GM12878 (cell line): Measurements from ENCODE around the gene DDX4. TPM values are rescaled to one million over a fixed set of nuclear protein-coding genes. Genes with fewer than 3 reads are reported as not detected.

Source experiments
- ATAC-seq: fragments of 200-7000 bp; cut with Tn5 transposase; 3 replicates; pipeline ENCODE4 v1.9.1; 2020; ENCODE audit warnings: mild to moderate bottlenecking, moderate library complexity
- BruUV-seq: library from RNA; stranded (reverse); fragments of 400-500 nt; replicated peaks from 2 replicates; lab custom pipeline; 2021; lab: Mats Ljungman, UMichigan
- CTCF ChIA-PET: fragments of 300-600 bp; sonication (Branson Sonifier 250); formaldehyde crosslinking; extraction: SDS; loops from one replicate; lab custom pipeline; 2021; ENCODE audit warnings: inconsistent platforms; lab: Yijun Ruan, JAX
- POLR2A ChIA-PET: fragments of 350-600 bp; formaldehyde crosslinking; extraction: SDS; loops from one replicate; lab custom pipeline; 2021; ENCODE audit warnings: inconsistent platforms; lab: Charles Lee
- RAD21 ChIA-PET: fragments of 300-600 bp; sonication (Branson Sonifier 250); formaldehyde crosslinking; loops from one replicate; lab custom pipeline; 2023; ENCODE audit warnings: antibody characterized with exemption; ENCODE audit not compliant: unreplicated experiment; lab: Charles Lee
- SMC1A ChIA-PET: fragments of 300-600 bp; sonication (Branson Sonifier 250); formaldehyde crosslinking; loops from one replicate; lab custom pipeline; 2023; ENCODE audit not compliant: unreplicated experiment, uncharacterized antibody; lab: Charles Lee
- DNase-seq: peaks from one replicate; pipeline ENCODE4 v3.0.0-alpha.2; 2011; ENCODE audit warnings: low read depth, low spot score
- FAIRE-seq: peaks from 3 replicates; lab custom pipeline; 2011; peaks lifted over from hg19 to GRCh38; lab: Jason Lieb, UNC
- H2AFZ ChIP-seq: 2 replicates; pipeline ENCODE4 v1.6.0; 2011; ENCODE audit warnings: low read depth, low read length, control low read depth; ENCODE audit not compliant: control insufficient read depth
- H3K27ac ChIP-seq: 2 replicates; pipeline ENCODE4 v1.5.1; 2011; ENCODE audit warnings: control low read depth; ENCODE audit not compliant: control insufficient read depth, insufficient read depth
- H3K27me3 ChIP-seq, 2 experiments: replicated peaks in 1 of 2; 2 replicates each; pipeline versions ENCODE4 v1.6.0 to v1.6.1; 2011; ENCODE audit warnings: low read length in 1 of 2; ENCODE audit not compliant: control insufficient read depth in 2 of 2, insufficient read depth in 2 of 2
- H3K36me3 ChIP-seq, 2 experiments: 2 replicates each; pipeline ENCODE4 v1.5.1; 2011; ENCODE audit warnings: low read length in 1 of 2; ENCODE audit not compliant: control insufficient read depth in 2 of 2, insufficient read depth in 2 of 2
- H3K4me1 ChIP-seq: 2 replicates; pipeline ENCODE4 v1.6.1; 2011; ENCODE audit warnings: mild to moderate bottlenecking, low read length, moderate library complexity, mixed read lengths; ENCODE audit not compliant: control insufficient read depth, insufficient read depth
- H3K4me2 ChIP-seq: 2 replicates; pipeline ENCODE4 v1.6.0; 2011; ENCODE audit warnings: control low read depth; ENCODE audit not compliant: control insufficient read depth, insufficient read depth
- H3K4me3 ChIP-seq: fragments of 200-600 bp; sonication (generic); 2 replicates; pipeline ENCODE4 v1.5.1; 2016
- H3K79me2 ChIP-seq: 2 replicates; pipeline ENCODE4 v1.6.0; 2011; ENCODE audit warnings: low read length; ENCODE audit not compliant: control insufficient read depth, insufficient read depth
- H3K9ac ChIP-seq: 2 replicates; pipeline ENCODE4 v1.8.0; 2011; ENCODE audit warnings: low read length, control low read depth, mixed read lengths; ENCODE audit not compliant: control insufficient read depth, insufficient read depth
- H3K9me3 ChIP-seq: replicated peaks from 3 replicates; pipeline ENCODE4 v1.5.1; 2011; ENCODE audit warnings: mild to moderate bottlenecking, low read length; ENCODE audit not compliant: control insufficient read depth, insufficient read depth
- H4K20me1 ChIP-seq: 2 replicates; pipeline ENCODE4 v1.6.0; 2011; ENCODE audit not compliant: control insufficient read depth, insufficient read depth
- ASH2L ChIP-seq: fragments of 300-600, 200-600 bp; sonication (generic); IDR thresholded peaks from 2 replicates; pipeline ENCODE4 v1.6.1; 2017; ENCODE audit warnings: low read depth, mild to moderate bottlenecking, borderline replicate concordance
- BCL11A ChIP-seq: IDR thresholded peaks from 2 replicates; pipeline ENCODE4 v1.6.1; 2011; ENCODE audit warnings: low read depth, low read length
- BRCA1 ChIP-seq: IDR thresholded peaks from 2 replicates; pipeline ENCODE4 v1.6.1; 2011; ENCODE audit warnings: low read depth, low read length, improper control_type of control experiment
- CBX3 ChIP-seq: fragments of 200-600 bp; sonication (generic); IDR thresholded peaks from 2 replicates; pipeline ENCODE4 v1.6.1; 2016; ENCODE audit warnings: low read depth, borderline replicate concordance
- EED ChIP-seq: sonication (generic); IDR thresholded peaks from 2 replicates; pipeline ENCODE4 v1.6.1; 2016; ENCODE audit warnings: antibody characterized with exemption, low read depth
- EZH2 ChIP-seq: IDR thresholded peaks from 2 replicates; pipeline ENCODE4 v1.6.1; 2012; ENCODE audit warnings: low read depth, mild to moderate bottlenecking, control low read depth, inconsistent platforms, low read length, borderline replicate concordance; ENCODE audit not compliant: control insufficient read depth
- FOXK2 ChIP-seq: fragments of 450-650 bp; IDR thresholded peaks from 2 replicates; pipeline ENCODE4 v1.6.1; 2017; ENCODE audit warnings: mild to moderate bottlenecking, moderate library complexity
- GABPA ChIP-seq: IDR thresholded peaks from 2 replicates; pipeline ENCODE4 v1.6.1; 2014; ENCODE audit warnings: antibody characterized with exemption, low read depth, mild to moderate bottlenecking, inconsistent platforms
- GATAD2B ChIP-seq: fragments of 450-650 bp; conservative IDR thresholded peaks from 2 replicates; pipeline ENCODE4 v1.6.1; 2017; ENCODE audit warnings: low read depth, mild to moderate bottlenecking, moderate library complexity
- HDAC2 ChIP-seq: fragments of 200-600 bp; sonication (generic); IDR thresholded peaks from 2 replicates; pipeline ENCODE4 v1.6.1; 2017
- KAT2A ChIP-seq: conservative IDR thresholded peaks from 2 replicates; pipeline ENCODE4 v1.6.1; 2011; ENCODE audit warnings: low read depth, low read length; ENCODE audit not compliant: control insufficient read depth
- ZNF274 ChIP-seq: IDR thresholded peaks from one replicate; pipeline ENCODE4 v1.8.0; 2011; ENCODE audit not compliant: insufficient read length, insufficient read depth
- WGBS: methylation state at CpG from one replicate; pipeline ENCODE4 v1.1.6; 2016; ENCODE audit warnings: low lambda C conversion rate; ENCODE audit not compliant: insufficient replicate concordance, insufficient coverage; ENCODE audit errors: missing lambda C conversion rate; 5-methylcytosine and 5-hydroxymethylcytosine counted together
- in situ Hi-C: fragments of 300-500 bp; cut with MboI; formaldehyde crosslinking; loops from 9 replicates; pipeline ENCODE4 v1.14.3; 2018; ENCODE audit warnings: mixed read lengths
- intact Hi-C: fragments of 100-400 bp; cut with micrococcal nuclease; formaldehyde crosslinking; loops from one replicate; pipeline ENCODE4 v1.14.2; 2022; ENCODE audit not compliant: unreplicated experiment
- polyA plus RNA-seq, 11 experiments: library from polyadenylated mRNA; depleted of rRNA in 4 of 11; unstranded in 6 of 11; stranded (reverse) in 5 of 11; fragments of >200 nt; fragmentation: Nextera tagmentation in 4 of 11; fragmentation: Illumina TruSeq in 1 of 11; extraction: Ambion mirVana in 4 of 11; extraction: Trizol in 1 of 11; gene quantifications; 1 replicate in 1 of 11; 2 replicates in 10 of 11; pipeline versions ENCODE4 v1.2.1 to v1.2.3, GENCODE V29; 2011 to 2016; ENCODE audit warnings: inconsistent platforms in 2 of 11, missing spikeins in 2 of 11, low read depth in 1 of 11
- total RNA-seq, 4 experiments: library from RNA; depleted of rRNA in 3 of 4; stranded (reverse); fragments of >200 nt in 3 of 4; fragmentation: Illumina TruSeq in 1 of 4; extraction: Trizol in 1 of 4; gene quantifications; 2 replicates each; pipeline versions ENCODE4 v1.2.1 to v1.2.3, GENCODE V29; 2013 to 2021

DDX4 gene
- total and polyA plus RNA-seq, 10 of the 15 experiments (the other 5 are each of a cell fraction or from before 2014, with no cell fraction given): 0.05 to 0.36 (median 0.09) TPM; not detected in 4

- SMC1A ChIA-PET: interaction anchor here (2.3 to 2.7 kb wide), 2 partner anchors 10 to 15 kb away, joined by 7 to 8 read pairs; no protein-coding TSS in a partner anchor
- no peaks in the 10 kb centered on the region for H3K27me3 ChIP-seq
- DNase-seq: no peak
- TF ChIP-seq HDAC2: no peak
- no peak for TF ChIP-seq FOXK2
- TF ChIP-seq ASH2L: no peak
- TF ChIP-seq CBX3: no peak
- TF ChIP-seq BRCA1: no peak
- TF ChIP-seq ZNF274: no peak
- no peak for TF ChIP-seq GATAD2B
- TF ChIP-seq KAT2A: no peak
- no peak for TF ChIP-seq EZH2
- no peak for TF ChIP-seq BCL11A
- no peak for TF ChIP-seq EED
- TF ChIP-seq GABPA: no peak
- TF ChIP-seq, all 136 proteins: peak for 0
- ATAC-seq: no peak
- POLR2A ChIA-PET: interaction anchor here (0.5 kb wide), 1 partner anchor 1481 kb away, joined by 4 read pairs; no protein-coding TSS in a partner anchor
- no peak for FAIRE-seq
- Histone ChIP-seq H3K27ac (no peak overlapping the region), H3K9me3 (no peaks in the 10 kb centered on the region), H4K20me1 (no peaks in the 10 kb centered on the region), H2AFZ (no peak overlapping the region), H3K4me2 (no peak overlapping the region), H3K4me3 (no peak overlapping the region), H3K9ac (no peak overlapping the region), H3K36me3 (no peaks in the 10 kb centered on the region), H3K4me1 (peaks cover 4% of the 10 kb centered on the region; the same call in 1 of the 2 replicates), H3K79me2 (peaks cover 6% of the 10 kb centered on the region)
- WGBS: 90% methylated on average over 6 of the region's 6 CpGs
- intact Hi-C loops: loop anchor here (5.0 kb wide), 1 partner anchor 198 kb away; no protein-coding TSS in a partner anchor
- in situ Hi-C loops: no loop called here
- CTCF ChIA-PET: no interaction called here
- BruUV-seq: no TSS peak
- RAD21 ChIA-PET: no interaction called here
Measured at GRCh38 chr5:55714749-55715148, 23.1 kb upstream of the DDX4 start.
